DMS114 treated with DMSO at 0.1 percent for 48 hours (cell line): ENCODE measurements around the gene DMBX1.

Experiments
- DNase-seq: peaks from one replicate; lab custom pipeline; 2025; ENCODE audit not compliant: unreplicated experiment; lab: John Stamatoyannopoulos, UW

The DMBX1 gene

DNA sequence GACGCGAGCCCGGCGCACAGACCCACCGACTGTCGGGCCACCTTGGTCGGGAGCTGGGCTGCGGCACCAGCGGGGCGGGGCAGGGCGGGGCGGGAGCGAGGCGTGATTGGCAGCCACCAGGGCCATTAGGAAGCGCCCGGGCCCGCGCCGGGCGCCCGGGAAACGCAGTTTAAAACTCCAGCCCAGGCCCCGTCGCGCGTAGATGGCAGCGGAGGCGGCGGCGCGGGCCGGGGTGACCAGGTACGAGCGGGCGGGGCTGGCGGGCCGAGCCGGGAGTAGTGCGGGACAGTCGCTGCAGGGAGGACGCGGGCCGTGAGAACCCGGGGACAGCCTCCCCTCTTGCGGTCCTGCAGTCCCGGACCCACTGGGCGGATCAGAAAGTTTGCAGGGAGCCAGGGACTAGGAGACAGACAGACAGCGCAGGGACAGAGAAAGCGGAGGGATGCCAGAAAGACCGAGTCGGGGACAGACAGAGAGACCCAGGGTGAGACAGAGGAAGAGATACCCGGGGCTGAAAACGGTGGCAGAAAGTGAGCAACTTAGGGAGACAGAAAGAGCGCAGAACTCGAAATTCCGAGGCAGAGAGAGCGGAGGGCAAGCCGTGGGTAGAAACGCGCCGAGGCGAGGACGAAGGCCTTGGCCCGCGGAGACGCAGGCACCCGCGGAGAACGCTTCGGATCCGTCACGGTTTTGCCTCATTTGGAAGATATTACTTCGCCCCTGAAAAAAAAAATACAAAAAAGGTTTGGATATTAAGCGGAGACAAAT lies at the start of gene DMBX1:
DMBX1 (plus strand) TSS at position 199 of the 768 bp plus-strand sequence. CDS start 17,175 bp downstream, outside the sequence.
- peak; percentile 54 for DNase-seq

DNA sequence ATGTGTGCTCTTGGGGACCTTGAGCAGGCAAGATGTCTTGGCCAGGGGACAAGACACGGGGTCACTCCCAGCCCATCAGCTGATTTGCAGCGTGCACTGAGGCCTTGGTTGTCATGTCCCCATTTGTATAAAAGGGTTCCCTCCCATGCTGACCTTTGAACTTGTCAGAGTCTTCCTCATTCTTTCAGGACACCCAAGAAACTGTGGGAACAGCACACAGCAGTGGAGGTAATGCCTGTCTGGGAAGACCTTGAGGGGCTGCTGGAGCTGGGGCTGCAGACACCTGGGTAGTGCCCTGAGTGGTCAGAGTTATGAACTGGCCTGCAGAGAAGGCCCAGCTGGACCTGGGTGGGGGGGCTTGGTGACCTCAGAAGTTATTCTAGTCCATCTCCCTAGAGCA lies 49.2 kb upstream of the DMBX1 start:
- no peak for DNase-seq

DNA sequence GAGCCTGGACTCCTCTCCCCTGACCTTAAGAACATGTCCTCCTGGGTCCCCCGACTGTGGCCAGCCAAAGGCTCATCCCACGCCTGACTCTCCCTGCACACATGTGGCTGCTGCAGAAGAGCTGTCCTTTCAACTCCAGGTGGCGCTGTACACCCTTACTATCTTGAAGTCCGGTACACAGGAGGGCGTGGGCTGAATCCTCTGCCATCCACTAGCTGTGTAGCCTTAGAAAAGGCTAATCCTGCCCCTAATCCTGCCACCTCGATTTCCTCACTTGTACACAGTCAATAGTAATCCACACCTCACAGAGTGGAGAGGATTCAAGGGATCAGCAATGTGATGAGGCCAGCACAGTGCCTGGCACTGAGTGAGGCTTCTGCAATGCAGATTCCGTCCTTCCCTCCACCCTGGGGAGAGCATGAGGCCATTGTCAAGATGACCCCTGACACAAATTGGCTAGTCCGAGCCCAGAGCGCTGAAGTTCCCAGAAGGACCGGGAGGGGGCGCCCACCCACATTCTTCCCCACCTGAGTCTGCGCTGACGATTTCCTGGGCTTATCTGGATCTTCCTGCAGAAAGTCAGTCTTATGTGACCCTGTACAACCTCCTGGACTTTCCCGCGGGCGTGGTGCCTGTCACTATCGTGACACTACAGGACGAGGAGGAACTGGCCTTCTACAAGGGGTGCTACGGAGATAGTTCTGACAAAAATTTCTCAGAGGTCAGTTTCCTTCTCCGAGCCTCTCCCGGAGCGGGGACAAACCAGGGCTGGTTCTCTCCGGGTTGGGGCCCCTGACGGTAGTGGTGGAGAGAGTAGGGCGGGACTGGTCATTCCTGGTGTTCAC lies 47.1 kb upstream of the DMBX1 start:
- DNase-seq, result peak; percentile 39

DNA sequence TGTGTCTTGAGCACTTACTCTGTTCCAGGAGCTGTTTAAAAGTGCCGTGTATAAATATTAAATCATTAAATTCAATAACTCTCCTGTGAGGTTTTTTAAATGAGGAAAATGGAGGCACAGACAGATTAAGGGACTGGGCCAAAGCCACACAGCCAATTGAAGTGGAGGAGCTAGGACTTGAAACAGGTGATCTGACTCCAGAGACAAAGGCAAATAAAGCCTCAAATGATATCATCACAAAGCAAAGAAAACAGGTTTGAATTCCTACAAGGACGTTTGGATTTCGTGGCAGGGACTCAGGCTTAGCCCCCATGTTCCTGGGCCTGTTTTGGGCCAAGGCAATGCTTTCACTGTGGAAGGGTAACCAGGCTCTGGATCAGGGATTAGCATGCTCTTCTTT lies 45.2 kb upstream of the DMBX1 start:
- no peak for DNase-seq

DNA sequence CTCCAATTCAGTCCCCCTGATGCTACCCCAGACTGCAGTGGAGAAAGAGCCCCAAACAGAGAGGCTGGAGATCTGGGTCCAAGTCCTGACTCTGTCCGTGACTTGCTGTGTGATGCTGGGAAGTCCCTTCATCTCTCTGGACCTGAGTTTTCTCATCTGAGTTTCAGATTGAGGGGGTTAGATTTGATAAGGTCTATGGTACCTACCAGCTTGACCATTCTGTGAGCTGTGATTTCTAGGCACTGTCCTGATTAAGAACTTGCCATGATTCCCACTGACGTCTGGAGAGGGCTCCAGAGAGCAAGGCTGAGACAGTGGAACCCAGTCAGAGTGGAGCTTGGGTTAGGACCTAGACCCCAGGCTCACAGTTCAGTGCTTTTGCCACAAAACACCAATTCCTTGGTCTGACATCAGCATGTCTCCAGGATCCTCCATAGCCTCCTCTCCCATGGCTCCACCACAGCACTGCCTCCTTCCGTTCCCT lies 43.8 kb upstream of the DMBX1 start:
- no peak for DNase-seq

DNA sequence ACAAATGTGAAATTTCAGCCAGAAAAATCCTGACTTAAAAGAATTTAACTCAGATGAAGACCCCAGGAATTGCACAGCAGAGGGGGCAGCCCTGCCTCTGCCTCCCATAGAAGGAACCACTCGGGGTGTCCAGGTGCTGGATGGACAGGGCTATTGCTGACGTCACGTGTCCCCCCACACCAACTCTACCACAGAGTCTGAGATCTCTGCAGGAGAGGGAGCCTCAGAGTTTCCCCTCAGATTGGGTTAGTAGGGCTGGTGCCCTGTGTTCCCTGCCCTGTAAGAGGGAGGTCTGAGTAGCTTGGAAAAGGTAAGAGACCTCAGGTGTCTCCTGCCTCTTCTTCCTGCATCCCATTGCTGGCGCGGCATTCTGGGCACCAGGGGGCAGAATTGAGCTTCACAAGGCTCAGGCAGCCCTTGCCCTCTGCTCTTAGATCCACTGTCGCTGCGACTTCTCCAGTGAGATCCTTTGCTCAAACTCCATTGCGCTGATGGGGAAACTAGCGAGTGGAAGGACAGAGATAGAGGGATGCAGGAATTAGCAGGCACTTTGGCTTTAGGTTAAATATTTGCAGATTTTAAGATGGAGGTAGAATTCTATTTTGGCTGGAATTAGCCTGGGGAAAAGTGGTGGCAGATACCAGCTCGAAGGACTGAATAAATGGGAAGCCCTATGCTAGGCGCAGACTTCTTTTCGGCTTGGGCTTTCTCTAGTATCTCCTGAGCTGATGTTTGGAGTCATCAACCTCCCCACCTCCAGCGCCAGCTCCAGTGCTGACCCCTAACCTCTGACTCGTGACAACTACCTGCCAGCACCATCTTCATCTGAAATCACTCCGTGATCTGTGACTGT lies 42.8 kb upstream of the DMBX1 start:
- DNase-seq, result peak; percentile 45

DNA sequence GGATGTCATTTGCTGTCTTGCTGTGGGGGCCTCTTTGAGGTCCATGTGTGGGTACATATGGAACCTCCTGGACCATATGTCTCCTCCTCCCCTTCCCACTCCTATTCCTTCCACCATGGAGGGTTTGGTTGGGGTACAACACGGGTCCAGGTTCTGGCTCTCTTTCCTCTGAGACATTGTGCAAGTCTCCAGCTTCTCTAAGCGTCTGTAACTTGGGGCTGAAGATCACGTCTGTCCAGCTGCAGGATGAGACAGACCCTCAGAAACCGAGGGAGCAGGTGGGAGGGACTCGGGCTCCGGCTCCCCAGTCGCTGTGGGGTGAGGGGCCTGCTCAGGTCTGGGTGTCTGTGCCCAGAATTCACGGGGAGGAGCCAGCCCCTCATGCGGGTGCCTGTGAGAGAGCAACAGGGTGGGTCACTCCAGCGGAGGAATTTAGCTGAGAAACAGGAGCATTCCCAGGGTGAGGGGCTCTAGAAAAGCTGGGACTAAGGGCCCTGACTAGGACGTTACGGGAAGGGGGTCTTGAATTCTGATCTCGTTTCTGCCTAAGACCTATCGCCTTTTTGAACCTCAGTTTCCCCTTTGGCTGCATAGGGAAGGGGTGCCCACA lies 42.0 kb upstream of the DMBX1 start:
- DNase-seq, result no peak

DNA sequence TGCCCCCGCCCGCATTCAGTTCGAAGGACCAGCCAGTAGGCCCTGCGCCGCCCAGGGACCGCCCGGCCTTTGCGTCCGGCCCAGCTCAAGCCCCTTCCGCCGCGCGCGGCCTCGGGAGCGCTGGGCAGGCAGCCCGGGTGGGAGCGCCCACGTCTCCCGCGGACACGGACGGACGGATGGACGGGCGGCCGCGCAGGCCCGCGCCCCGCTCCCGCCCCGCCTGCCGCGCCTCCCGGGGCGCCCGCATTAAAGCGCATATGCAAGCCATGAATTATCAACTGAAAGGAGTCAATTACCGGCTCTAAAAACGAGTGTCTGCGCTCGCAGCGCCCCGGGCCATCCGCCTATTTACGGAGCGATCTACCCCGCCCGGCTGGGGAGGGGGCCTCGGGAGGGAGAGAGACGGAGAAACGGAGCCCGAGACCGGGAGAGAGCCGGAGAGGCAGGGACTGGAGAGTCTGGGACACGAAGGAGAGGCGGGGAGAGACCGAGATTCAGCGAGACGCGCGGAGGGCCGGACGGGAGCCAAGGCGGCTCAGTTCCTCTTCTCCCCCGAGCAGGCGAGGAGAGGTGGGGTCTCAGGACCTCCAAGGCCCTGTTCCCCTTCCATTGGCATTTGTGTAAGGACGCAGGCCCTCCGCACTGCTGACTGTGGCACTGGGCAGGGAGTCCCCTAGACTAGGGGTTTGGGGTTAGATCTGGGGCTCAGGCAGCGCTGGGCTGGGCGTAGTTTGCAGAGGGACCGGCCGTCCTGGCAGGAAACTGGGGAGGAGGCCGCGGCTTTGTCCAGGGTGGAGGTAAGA lies 41.3 kb upstream of the DMBX1 start:
- no peak for DNase-seq

DNA sequence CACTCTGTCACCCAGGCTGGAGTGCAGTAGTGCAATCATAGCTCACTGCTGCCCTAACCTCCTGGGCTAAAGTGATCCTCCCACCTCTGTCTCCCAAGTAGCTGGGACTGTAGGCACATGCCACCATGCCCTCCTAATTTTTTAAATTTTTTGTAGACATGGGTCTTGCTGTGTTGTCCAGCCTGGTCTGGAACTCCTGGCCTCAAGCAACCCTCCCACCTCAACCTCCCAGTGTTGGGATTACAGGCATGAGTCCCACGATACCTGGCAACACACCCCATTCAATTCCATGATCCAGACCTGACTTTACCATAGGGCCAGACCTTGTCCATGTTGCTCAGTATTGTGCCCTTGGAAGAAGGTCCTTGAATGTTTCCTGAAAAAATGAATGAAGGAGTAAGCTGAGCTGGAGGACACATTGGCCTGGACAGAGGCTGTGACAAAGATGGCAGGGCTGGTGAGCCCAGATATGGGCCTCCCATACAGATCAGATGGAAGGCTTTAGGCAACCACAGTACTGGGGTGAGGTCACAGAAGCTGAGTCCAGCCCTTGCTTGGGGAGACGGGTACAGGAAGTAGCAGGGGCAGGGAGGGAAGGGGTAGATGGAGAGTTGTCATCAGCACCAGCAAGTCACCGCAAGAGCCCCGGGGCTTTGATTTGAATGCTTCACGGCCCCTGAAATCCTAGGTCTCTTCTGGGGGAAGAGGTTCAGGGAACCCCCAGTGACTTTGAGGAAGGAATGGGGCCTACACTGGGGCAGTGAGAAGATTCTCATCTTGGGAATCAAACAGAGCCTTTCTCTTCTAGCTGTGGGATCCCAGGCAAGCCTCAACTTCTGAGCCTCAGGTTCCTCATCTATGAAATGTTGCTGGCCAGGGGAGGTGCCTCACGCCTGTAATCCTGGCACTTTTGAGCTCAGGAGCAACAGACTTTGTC lies 40.1 kb upstream of the DMBX1 start:
- DNase-seq, result no peak

DNA sequence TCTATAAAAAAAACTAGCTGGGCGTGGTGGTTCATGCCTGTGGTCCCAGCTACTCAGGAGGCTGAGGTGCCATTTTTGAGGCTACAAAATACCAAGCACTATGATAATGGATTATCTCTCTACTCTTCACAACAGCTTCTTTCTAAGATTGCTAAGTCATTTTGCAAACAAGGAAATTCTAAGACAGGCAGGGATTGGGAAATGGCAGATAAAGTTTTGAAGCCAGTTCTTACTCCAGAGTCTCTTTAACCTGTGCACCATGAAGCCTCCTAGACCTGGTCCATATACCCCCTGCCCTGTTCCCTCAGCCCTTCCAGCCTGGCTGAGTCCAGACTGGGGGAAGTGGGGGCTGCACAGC lies 39.5 kb upstream of the DMBX1 start:
- DNase-seq, result no peak

DNA sequence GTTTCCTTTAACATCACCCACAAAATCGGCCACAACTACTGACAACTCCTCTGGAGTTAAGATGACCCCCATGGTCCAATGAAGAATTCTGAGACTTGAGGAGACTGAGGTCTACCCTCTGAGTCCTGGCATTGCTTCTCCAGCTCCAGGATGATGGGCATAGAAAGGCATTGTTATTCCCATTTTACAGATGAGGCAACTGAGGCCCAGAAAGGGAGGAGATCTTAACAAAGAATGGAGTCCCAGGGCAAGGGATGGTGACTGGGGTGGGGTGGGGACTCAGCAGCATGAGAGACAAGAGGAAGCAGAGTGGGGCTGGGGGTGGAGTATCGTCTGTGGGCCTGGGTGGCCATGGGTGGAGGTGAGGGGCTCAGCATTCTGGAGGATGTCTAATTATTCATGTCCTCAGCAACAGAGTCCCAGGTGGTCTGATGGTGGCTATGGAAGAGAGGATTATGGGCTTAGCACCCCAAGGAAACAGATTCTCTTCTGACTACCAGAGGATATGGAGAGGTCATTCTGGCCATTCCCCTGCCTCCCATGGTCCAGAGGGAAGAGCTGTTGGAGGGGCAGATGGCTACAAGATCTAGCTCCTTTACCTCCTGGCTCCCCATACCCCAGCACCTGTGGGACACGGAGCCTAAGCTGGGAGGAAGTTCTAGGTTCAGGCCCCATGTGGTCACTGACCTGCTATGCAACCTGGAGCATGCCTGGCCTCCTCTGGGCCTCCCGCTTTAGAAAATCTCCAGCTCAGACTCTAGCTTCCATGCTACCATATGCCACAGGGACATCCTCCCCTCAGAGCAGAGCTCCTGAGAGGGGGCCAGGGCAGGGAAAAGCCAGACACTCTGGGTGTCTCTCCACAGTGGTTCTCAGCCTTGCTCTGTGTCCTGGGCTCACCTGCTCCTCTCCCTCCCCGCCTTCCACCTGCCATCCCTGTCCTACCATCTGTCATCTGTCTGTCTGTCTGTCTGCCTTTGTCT lies 37.4 kb upstream of the DMBX1 start:
- DNase-seq, result no peak

DNA sequence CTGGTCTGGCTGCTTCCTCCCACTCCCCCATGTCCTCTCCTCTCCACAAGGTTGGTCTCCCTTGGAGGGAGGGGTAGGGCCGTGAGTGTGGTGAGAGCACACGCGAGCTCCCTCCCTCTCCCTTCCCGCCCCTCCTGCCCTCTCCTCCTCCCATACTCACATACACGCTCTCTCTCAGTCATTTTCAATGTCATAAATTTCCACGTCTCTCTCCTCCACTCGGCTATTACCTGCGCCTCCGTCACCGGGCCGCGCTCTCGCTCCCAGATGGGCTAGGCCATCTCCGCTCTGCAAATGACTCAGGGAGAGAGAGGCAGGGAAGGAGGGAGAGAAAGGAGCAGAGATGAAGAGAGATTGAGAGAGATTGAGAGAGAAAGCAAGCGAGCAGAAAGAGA lies 36.7 kb upstream of the DMBX1 start:
- no peak for DNase-seq

DNA sequence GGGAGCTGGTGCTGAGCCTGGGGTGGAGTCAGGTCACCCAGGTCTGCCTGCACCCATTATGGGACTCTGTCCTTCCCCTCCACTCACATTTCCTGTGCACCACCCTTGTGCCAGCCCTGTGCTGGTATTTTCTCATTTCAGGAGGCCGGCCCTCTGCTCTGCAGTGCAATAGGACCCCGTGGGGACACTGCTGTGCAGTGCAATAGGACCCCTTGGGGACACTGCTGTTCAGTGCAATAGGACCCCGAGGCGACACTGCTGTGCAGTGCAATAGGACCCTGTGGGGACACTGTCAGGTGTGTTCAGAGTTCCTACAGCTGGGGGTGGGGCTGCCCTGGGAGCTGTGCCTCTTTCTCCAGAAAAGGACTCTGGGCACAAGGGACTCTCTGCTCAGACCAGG lies 36.2 kb upstream of the DMBX1 start:
- no peak for DNase-seq

DNA sequence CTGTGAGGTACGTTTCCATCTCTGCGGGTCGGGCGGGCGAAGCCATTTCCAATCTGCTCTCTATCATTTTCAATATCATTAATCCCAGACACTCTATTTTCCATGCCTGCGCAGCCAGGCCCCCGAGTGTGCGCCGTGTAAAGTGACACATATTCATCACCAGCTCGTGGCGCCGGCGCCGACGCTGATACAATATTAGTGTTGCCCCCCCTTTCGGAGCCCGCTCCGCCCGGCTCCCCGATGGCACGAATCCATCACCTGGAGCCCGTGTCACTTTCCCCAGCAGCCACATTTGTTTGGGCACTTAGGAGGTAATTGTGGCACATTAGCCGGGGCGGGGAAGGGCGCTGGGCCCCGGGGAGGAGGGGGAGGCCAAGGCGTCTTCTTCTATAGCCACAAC lies 33.7 kb upstream of the DMBX1 start:
- no peak for DNase-seq

DNA sequence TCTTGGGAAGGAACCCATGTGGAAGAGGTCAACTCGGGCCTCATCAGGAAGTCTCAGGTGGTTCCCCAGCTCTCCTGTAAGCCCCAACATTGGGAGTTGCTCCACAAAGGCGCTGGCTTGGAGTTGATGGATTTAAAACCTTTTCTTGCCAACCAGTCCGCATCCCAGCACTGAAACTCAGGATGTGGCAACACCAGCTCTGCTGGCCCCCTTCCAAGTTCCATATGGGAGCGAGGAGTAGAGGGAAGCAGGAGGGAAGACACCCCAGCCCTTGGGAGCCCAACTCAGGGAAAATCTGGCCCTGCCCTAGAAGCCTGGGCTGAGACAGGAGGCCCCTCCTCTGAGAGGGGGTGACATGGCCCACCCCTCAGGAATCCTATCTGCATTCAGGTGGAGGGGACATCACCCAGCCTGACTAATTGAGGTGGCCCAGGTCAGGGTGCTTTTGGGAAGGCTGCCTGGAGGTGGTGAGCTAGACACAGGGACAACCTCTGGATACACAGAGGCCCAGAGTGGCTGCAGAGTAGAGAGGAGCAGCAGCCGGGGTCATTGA lies 33.1 kb upstream of the DMBX1 start:
- no peak for DNase-seq

DNA sequence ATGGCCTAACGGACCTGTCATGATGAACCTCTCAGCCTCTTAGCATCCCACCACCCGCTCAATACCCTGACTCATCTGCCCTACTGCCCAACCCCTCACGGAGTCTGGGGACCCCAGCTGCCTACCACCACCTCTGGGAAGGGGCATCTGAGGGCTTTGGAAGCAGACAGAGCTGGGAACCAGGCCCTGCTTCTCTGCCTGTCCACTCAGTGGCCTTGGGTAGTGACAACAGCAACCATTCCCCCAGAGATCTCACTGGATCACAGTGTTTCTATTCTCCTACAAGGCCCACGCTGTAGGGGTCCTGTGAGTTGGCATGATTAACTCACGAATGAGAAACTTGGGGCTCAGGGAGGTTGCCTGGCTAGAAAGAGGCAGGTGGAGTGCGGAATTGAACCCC lies 32.5 kb upstream of the DMBX1 start:
- no peak for DNase-seq

DNA sequence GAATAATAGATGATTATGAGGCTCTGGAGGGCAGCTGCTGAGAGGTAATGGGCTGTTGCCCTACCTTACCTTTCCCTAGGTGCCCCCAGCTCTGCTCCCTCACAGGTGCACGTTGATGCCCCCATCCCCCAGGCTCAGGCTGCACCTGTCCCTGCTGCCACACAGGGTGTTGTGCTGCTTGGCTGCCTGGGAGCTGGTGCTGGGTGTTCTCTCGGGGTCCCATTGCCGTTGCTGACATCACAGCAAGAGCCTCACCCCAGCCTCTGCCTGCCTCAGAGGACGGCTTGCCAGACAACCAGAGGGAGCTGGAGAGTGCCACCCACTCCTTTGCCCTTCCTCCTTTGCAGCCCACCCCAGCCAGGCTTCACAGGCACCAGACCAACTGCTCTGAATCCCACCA lies 31.4 kb upstream of the DMBX1 start:
- DNase-seq, result no peak

DNA sequence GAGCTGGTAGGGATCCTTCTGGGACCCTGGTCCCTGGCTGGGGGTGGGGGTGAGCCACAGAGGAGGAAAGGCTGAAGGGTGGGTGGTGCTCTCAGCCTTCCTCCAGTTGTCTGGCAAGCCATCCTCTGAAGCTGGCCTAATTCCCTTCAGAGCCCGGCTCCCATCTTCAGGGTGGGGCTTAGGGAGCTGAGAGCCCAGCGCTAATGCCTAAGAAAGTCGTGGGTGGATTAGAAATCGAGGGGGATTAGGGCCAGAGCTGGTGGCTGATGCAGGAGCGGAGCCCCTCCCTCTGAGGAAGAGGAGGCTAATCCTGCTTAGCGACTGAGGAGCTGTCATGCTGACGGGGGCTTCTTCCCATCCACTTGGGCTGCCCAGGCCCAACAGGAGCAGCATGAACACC lies 30.8 kb upstream of the DMBX1 start:
- DNase-seq, result no peak
